ENCODE results near the gene RTN4RL1.

DNA sequence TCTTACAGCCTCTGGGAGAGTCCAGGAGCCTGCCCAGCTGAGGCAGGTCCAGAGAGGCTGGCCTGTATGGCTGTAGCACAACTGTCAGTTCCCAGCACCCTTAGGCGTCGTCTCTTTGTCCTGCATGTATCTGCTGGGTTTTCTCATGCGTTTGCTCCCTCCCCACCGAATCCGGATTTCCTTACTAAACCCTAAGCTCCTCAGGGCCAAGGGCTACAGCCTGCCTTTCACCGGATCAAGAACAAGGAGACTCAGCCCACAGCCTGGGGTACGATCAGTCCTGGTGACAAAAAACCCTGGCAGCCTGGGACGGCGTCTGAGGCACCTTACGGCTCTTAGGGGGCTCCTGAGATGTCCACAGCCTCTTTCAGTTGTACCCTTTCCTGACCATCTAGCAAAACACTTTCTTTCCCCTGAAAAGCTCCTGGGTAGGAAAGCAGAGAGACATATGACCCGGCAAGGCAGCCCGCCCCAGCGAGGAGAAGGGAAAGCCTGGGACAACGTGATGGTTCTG, 42.0 kb upstream of the RTN4RL1 start:
- TF ChIP-seq, protein P1, sequence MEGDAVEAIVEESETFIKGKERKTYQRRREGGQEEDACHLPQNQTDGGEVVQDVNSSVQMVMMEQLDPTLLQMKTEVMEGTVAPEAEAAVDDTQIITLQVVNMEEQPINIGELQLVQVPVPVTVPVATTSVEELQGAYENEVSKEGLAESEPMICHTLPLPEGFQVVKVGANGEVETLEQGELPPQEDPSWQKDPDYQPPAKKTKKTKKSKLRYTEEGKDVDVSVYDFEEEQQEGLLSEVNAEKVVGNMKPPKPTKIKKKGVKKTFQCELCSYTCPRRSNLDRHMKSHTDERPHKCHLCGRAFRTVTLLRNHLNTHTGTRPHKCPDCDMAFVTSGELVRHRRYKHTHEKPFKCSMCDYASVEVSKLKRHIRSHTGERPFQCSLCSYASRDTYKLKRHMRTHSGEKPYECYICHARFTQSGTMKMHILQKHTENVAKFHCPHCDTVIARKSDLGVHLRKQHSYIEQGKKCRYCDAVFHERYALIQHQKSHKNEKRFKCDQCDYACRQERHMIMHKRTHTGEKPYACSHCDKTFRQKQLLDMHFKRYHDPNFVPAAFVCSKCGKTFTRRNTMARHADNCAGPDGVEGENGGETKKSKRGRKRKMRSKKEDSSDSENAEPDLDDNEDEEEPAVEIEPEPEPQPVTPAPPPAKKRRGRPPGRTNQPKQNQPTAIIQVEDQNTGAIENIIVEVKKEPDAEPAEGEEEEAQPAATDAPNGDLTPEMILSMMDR (conservative IDR thresholded peaks at IDR 0.05; ENCODE audit: low read length): no peak
- TF ChIP-seq EZH2phosphoT487 (IDR thresholded peaks at IDR 0.05; ENCODE audit: borderline replicate concordance): no peak

Measured in Loucy (cell line).